SK-N-SH (cell line): Measurements from ENCODE around the gene USP27X. TPM values are rescaled to one million over a fixed set of nuclear protein-coding genes. Genes with fewer than 3 reads are reported as not detected.

Experiments used
- CTCF ChIA-PET: fragments of 300-600, 350-600 bp; formaldehyde crosslinking; extraction: SDS; loops from one replicate; lab custom pipeline; 2021; lab: Yijun Ruan, JAX
- POLR2A ChIA-PET: fragments of 350-600 bp; sonication (Branson Sonifier 250); formaldehyde crosslinking; extraction: SDS; loops from one replicate; lab custom pipeline; 2020; ENCODE audit warnings: antibody characterized with exemption, inconsistent platforms; lab: Yijun Ruan, JAX
- DNase-seq: peaks from one replicate; pipeline ENCODE4 v3.0.0; 2012
- H2AFZ ChIP-seq: fragments of 200-600 bp; sonication (generic); 2 replicates; pipeline ENCODE4 v1.8.1; 2016; ENCODE audit warnings: antibody characterized with exemption, mild to moderate bottlenecking, low read depth
- H3F3A ChIP-seq: fragments of 200-600 bp; sonication (generic); replicated peaks from 2 replicates; pipeline ENCODE3; 2016; ENCODE audit warnings: antibody characterized with exemption, mild to moderate bottlenecking; ENCODE audit not compliant: insufficient read depth
- H3K27ac ChIP-seq, 2 experiments: fragments of 200-500 bp in 1 of 2; fragments of 200-600 bp in 1 of 2; sonication (Bioruptor generic) in 1 of 2; sonication (generic), shearing (Covaris generic) in 1 of 2; 2 replicates each; pipeline versions ENCODE4 v1.5.1 to v1.6.1; 2014 to 2016; ENCODE audit warnings: low read depth in 2 of 2, inconsistent platforms in 1 of 2, low read length in 1 of 2, mild to moderate bottlenecking in 1 of 2, mixed read lengths in 1 of 2
- H3K27me3 ChIP-seq: fragments of 200-600 bp; sonication (generic), shearing (Covaris generic); 2 replicates; pipeline ENCODE4 v1.6.1; 2016; ENCODE audit warnings: mixed run types; ENCODE audit not compliant: insufficient read depth
- H3K36me3 ChIP-seq, 2 experiments: fragments of 200-500 bp in 1 of 2; fragments of 200-600 bp in 1 of 2; sonication (Bioruptor generic) in 1 of 2; sonication (generic) in 1 of 2; replicated peaks in 1 of 2; 2 replicates each; pipeline versions ENCODE3 to v1.5.1; 2014 to 2016; ENCODE audit warnings: low read length in 1 of 2, mild to moderate bottlenecking in 1 of 2; ENCODE audit not compliant: insufficient read depth in 2 of 2, control insufficient read depth in 1 of 2
- H3K4me1 ChIP-seq, 2 experiments: fragments of 200-500 bp in 1 of 2; fragments of 200-600 bp in 1 of 2; sonication (Bioruptor generic) in 1 of 2; sonication (generic), shearing (Covaris generic) in 1 of 2; 2 replicates each; pipeline versions ENCODE4 v1.5.1 to v1.6.1; 2014 to 2016; ENCODE audit warnings: low read depth in 1 of 2, low read length in 1 of 2, mixed run types in 1 of 2; ENCODE audit not compliant: insufficient read depth in 2 of 2, control insufficient read depth in 1 of 2
- H3K4me2 ChIP-seq: fragments of 200-600 bp; sonication (generic), shearing (Covaris generic); 2 replicates; pipeline ENCODE4 v1.6.1; 2017; ENCODE audit warnings: mixed run types
- H3K4me3 ChIP-seq, 2 experiments: fragments of 200-500 bp in 1 of 2; fragments of 200-600 bp in 1 of 2; sonication (Bioruptor generic) in 1 of 2; sonication (generic), shearing (Covaris generic) in 1 of 2; 2 replicates each; pipeline versions ENCODE4 v1.5.1 to v1.8.1; 2014 to 2016; ENCODE audit warnings: low read depth in 2 of 2, inconsistent platforms in 1 of 2, low read length in 1 of 2, mild to moderate bottlenecking in 1 of 2, mixed read lengths in 1 of 2, moderate library complexity in 1 of 2
- H3K79me2 ChIP-seq: fragments of 200-600 bp; sonication (generic); 2 replicates; pipeline ENCODE4 v1.8.1; 2017; ENCODE audit warnings: mild to moderate bottlenecking; ENCODE audit not compliant: insufficient read depth
- H3K9ac ChIP-seq: fragments of 200-600 bp; sonication (generic); 2 replicates; pipeline ENCODE4 v1.6.1; 2017; ENCODE audit warnings: mixed run types
- H3K9me2 ChIP-seq: fragments of 200-600 bp; sonication (generic); 2 replicates; pipeline ENCODE4 v1.6.1; 2017; ENCODE audit warnings: mixed run types
- H3K9me3 ChIP-seq: fragments of 200-600 bp; sonication (generic); 2 replicates; pipeline ENCODE4 v1.6.1; 2017; ENCODE audit warnings: mixed run types, mild to moderate bottlenecking, moderate library complexity
- H4K20me1 ChIP-seq: fragments of 200-600 bp; sonication (generic); 2 replicates; pipeline ENCODE4 v1.6.1; 2017; ENCODE audit warnings: mild to moderate bottlenecking, mixed run types; ENCODE audit not compliant: insufficient read depth
- ELF1 ChIP-seq: IDR thresholded peaks from 2 replicates; pipeline ENCODE4 v1.4.0; 2012
- FOSL2 ChIP-seq: IDR thresholded peaks from 2 replicates; pipeline ENCODE4 v1.4.0; 2012; ENCODE audit warnings: low read depth, mild to moderate bottlenecking, moderate library complexity, borderline replicate concordance
- FOXJ3 ChIP-seq: sonication (generic); formaldehyde crosslinking; IDR thresholded peaks from 2 replicates; pipeline ENCODE4 v1.5.1; 2020; ENCODE audit warnings: mild to moderate bottlenecking, missing genetic modification reagents
- FOXM1 ChIP-seq: IDR thresholded peaks from 2 replicates; pipeline ENCODE4 v1.4.0; 2012; ENCODE audit warnings: low read depth, mild to moderate bottlenecking
- GATA2 ChIP-seq: sonication (generic); formaldehyde crosslinking; IDR thresholded peaks from 2 replicates; pipeline ENCODE4 v1.5.0; 2020; ENCODE audit warnings: mild to moderate bottlenecking, missing genetic modification reagents
- IRF3 ChIP-seq: fragments of 150-350 bp; IDR thresholded peaks from 2 replicates; pipeline ENCODE4 v1.6.1; 2016; ENCODE audit warnings: mild to moderate bottlenecking, low read depth, low read length
- MEF2A ChIP-seq: IDR thresholded peaks from 2 replicates; pipeline ENCODE4 v1.4.0; 2012; ENCODE audit warnings: low read depth, borderline replicate concordance
- NFIC ChIP-seq: IDR thresholded peaks from 2 replicates; pipeline ENCODE4 v1.4.0; 2012; ENCODE audit warnings: borderline replicate concordance
- POLR2AphosphoS5 ChIP-seq: IDR thresholded peaks from 2 replicates; pipeline ENCODE4 v1.6.1; 2012; ENCODE audit warnings: low read depth, low read length
- RAD21 ChIP-seq: IDR thresholded peaks from 2 replicates; pipeline ENCODE4 v1.6.1; 2012; ENCODE audit warnings: mild to moderate bottlenecking, low read length
- SMC3 ChIP-seq: IDR thresholded peaks from 2 replicates; pipeline ENCODE4 v1.6.1; 2012; ENCODE audit warnings: low read depth, low read length, improper control_type of control experiment
- TEAD4 ChIP-seq: IDR thresholded peaks from 2 replicates; pipeline ENCODE4 v1.4.0; 2012; ENCODE audit warnings: mild to moderate bottlenecking, borderline replicate concordance; ENCODE audit not compliant: insufficient read depth
- USF2 ChIP-seq: fragments of 150-350 bp; IDR thresholded peaks from 2 replicates; pipeline ENCODE4 v1.6.1; 2017; ENCODE audit warnings: antibody characterized with exemption, low read length, low read depth, borderline replicate concordance
- YY1 ChIP-seq: IDR thresholded peaks from 2 replicates; pipeline ENCODE4 v1.4.0; 2012; ENCODE audit warnings: low read depth, mild to moderate bottlenecking
- WGBS: methylation state at CpG from one replicate; pipeline ENCODE4 v1.1.6; 2017; ENCODE audit warnings: low lambda C conversion rate; 5-methylcytosine and 5-hydroxymethylcytosine counted together
- polyA plus RNA-seq, 3 experiments: library from polyadenylated mRNA; depleted of rRNA; stranded (reverse); fragments of >200 nt; gene quantifications; 2 replicates each; pipeline ENCODE4 v1.2.3, GENCODE V29; 2012
- TF ChIP-seq, protein P1 (sequence below): IDR thresholded peaks from 2 replicates; pipeline ENCODE4 v1.4.0; 2012; ENCODE audit warnings: low read depth, borderline replicate concordance
- TF ChIP-seq, protein P2 (sequence below): IDR thresholded peaks from 2 replicates; pipeline ENCODE4 v1.4.0; 2012; ENCODE audit warnings: low read depth

USP27X gene
- polyA plus RNA-seq, 1 of the 3 experiments (the other 2 are of a cell fraction), result 1.9 TPM

- Histone ChIP-seq H2AFZ (no peak overlapping the region), H3K9ac (no peak overlapping the region), H3F3A (no peaks in the 10 kb centered on the region), H3K9me3 (no peaks in the 10 kb centered on the region), H4K20me1 (no peaks in the 10 kb centered on the region)
- no peak for TF ChIP-seq YY1
- no peak for TF ChIP-seq FOSL2
- TF ChIP-seq, all 33 proteins: peak for 0
- no peaks in the 10 kb centered on the region for H3K36me3 ChIP-seq
- H3K9me2 ChIP-seq, result no peaks in the 10 kb centered on the region
- no peaks in the 10 kb centered on the region for H3K4me1 ChIP-seq
- H3K4me3 ChIP-seq, result no peak overlapping the region
- POLR2A ChIA-PET, result no interaction called here
- no peak overlapping the region for H3K4me2 ChIP-seq
- H3K27ac ChIP-seq, result no peak overlapping the region
- WGBS, result 4% methylated on average over 4 of the region's 4 CpGs
- no peaks in the 10 kb centered on the region for H3K79me2 ChIP-seq
- CTCF ChIA-PET, result interaction anchor here (1.0 to 2.1 kb wide), 2 partner anchors 12 to 23 kb away, joined by 3 to 6 read pairs; no protein-coding TSS in a partner anchor
- peaks cover 6% of the 10 kb centered on the region; the same call in 1 of the 2 replicates for H3K27me3 ChIP-seq
- DNase-seq, result no peak
These were observed 17.7 kb downstream of the USP27X start for GRCh38 chrX:49896951-49897350.

GRCh38 chrX:49901048-49901447 is 21.8 kb downstream of the USP27X start:
- Histone ChIP-seq H3K4me2 (no peak overlapping the region), H3K27ac (no peak overlapping the region), H3K27me3 (peaks cover 6% of the 10 kb centered on the region; the same call in 1 of the 2 replicates), H3F3A (no peaks in the 10 kb centered on the region), H3K36me3 (no peaks in the 10 kb centered on the region), H3K9me2 (no peaks in the 10 kb centered on the region), H3K9ac (no peak overlapping the region), H3K4me3 (no peak overlapping the region), H3K79me2 (no peaks in the 10 kb centered on the region), H4K20me1 (no peaks in the 10 kb centered on the region), H2AFZ (no peak overlapping the region), H3K9me3 (no peaks in the 10 kb centered on the region), H3K4me1 (no peaks in the 10 kb centered on the region)
- ChIA-PET CTCF (interaction anchor here (3.0 kb wide), 1 partner anchor 15 kb away, joined by 16 read pairs; no protein-coding TSS in a partner anchor), POLR2A (no interaction called here)
- no peak for DNase-seq
- TF ChIP-seq FOSL2, result no peak
- TF ChIP-seq MEF2A, result no peak
- TF ChIP-seq GATA2, result no peak
- TF ChIP-seq POLR2AphosphoS5, result no peak
- no peak for TF ChIP-seq NFIC
- TF ChIP-seq, protein P1, sequence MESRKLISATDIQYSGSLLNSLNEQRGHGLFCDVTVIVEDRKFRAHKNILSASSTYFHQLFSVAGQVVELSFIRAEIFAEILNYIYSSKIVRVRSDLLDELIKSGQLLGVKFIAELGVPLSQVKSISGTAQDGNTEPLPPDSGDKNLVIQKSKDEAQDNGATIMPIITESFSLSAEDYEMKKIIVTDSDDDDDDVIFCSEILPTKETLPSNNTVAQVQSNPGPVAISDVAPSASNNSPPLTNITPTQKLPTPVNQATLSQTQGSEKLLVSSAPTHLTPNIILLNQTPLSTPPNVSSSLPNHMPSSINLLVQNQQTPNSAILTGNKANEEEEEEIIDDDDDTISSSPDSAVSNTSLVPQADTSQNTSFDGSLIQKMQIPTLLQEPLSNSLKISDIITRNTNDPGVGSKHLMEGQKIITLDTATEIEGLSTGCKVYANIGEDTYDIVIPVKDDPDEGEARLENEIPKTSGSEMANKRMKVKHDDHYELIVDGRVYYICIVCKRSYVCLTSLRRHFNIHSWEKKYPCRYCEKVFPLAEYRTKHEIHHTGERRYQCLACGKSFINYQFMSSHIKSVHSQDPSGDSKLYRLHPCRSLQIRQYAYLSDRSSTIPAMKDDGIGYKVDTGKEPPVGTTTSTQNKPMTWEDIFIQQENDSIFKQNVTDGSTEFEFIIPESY, result no peak
- TF ChIP-seq TEAD4, result no peak
- TF ChIP-seq FOXM1, result no peak
- TF ChIP-seq IRF3, result no peak
- TF ChIP-seq SMC3, result no peak
- no peak for TF ChIP-seq ELF1
- no peak for TF ChIP-seq USF2
- no peak for TF ChIP-seq FOXJ3 (CRISPR knock-in tag)
- TF ChIP-seq, protein P2, sequence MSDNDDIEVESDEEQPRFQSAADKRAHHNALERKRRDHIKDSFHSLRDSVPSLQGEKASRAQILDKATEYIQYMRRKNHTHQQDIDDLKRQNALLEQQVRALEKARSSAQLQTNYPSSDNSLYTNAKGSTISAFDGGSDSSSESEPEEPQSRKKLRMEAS, result no peak
- TF ChIP-seq RAD21, result no peak
